Mammary epithelial cell (primary cell): ENCODE data around the gene RPEL1.

Experiments used
- EZH2 ChIP-seq: IDR thresholded peaks from 2 replicates; pipeline ENCODE4 v1.6.1; 2012; ENCODE audit warnings: low read length, inconsistent platforms, borderline replicate concordance
- TF ChIP-seq, protein P1 (sequence below), 2 donors: IDR thresholded peaks in 1 of 2; conservative IDR thresholded peaks in 1 of 2; 2 replicates each; pipeline ENCODE4 v1.5.1; 2011 to 2012; ENCODE audit warnings: inconsistent platforms in 2 of 2, low read length in 2 of 2, mild to moderate bottlenecking in 2 of 2, control low read depth in 1 of 2, low read depth in 1 of 2; ENCODE audit not compliant: insufficient read depth in 1 of 2; ENCODE audit errors: extremely low read depth in 1 of 2

DNA sequence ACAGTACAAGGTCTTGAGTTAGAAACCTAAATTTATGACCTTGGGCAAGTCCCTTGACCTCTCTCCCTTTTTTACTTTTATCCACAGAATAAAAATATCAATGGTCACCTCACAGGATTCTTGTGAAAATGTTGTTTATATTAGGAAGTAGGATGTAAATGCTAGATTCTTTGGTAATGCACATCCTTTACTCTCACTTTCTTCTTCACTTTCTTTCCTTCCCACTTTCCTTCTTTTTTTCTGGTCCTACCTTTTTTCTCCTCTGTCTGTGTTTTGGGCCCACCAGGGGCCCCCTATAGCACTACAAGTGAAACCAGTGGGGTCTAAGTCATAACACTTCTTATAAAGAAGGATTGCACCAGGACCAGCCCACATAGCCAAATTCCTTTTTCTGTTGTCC lies 12.1 kb downstream of the RPEL1 start:
- TF ChIP-seq, protein P1, sequence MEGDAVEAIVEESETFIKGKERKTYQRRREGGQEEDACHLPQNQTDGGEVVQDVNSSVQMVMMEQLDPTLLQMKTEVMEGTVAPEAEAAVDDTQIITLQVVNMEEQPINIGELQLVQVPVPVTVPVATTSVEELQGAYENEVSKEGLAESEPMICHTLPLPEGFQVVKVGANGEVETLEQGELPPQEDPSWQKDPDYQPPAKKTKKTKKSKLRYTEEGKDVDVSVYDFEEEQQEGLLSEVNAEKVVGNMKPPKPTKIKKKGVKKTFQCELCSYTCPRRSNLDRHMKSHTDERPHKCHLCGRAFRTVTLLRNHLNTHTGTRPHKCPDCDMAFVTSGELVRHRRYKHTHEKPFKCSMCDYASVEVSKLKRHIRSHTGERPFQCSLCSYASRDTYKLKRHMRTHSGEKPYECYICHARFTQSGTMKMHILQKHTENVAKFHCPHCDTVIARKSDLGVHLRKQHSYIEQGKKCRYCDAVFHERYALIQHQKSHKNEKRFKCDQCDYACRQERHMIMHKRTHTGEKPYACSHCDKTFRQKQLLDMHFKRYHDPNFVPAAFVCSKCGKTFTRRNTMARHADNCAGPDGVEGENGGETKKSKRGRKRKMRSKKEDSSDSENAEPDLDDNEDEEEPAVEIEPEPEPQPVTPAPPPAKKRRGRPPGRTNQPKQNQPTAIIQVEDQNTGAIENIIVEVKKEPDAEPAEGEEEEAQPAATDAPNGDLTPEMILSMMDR (conservative IDR thresholded peaks at IDR 0.05 in 1 of 2, IDR thresholded peaks at IDR 0.05 in 1 of 2; ENCODE audit: extremely low read depth in 1 of 2, insufficient read depth in 1 of 2, low read depth in 1 of 2, low read length in 2 of 2) = no peak
- no peak for TF ChIP-seq EZH2
